CD4-positive, alpha-beta T cell treated with Interleukin-15 for 4 hours (primary cell): Measurements from ENCODE around the gene NT5DC3.

ENCODE experiments used
- DNase-seq: peaks from one replicate; pipeline ENCODE4 v3.0.0-alpha.2; 2020; ENCODE audit warnings: low spot score

The NT5DC3 gene

DNA sequence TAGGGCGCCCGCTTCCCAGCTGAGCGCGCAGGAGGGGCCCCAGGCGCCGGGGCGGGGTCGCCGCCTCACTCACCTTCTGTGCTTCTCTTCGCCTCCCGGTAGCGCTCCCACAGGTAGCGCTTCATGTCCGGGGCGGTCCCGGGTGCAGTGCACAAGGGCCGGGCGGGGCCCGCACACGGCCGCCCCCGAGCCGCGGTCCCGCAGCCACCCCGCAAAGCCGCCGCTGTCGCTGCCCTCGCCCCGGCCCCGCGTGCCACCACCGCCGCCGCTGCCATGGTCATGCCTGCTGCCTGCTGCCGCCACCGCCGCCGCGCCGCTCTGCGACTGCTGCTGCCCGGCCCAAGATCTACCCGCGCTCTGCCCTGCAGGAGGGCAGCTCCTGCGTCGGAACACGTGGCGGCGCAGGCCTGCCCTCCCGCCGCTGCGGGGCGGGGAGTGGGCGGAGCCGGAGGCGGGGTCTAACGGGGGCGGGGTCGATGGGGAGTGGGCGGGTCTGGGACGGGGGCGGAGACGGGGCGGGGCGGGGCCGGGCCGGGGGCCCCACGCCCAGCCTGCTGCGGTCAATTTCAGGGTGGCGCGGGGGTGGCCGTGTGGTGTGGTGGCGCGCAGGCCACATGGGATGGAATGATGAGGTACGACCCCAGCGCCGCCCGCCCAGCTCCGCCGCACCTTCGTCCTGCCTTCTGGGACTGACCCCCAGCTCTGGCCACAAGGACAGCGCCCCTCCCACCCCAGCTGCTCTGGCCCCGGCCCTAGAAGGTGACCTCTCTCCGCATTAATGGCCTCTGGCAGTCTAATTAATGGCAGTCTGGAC lies at the start of gene NT5DC3:
Gene NT5DC3, minus strand, starts transcription at position 359 of the 814 bp plus-strand sequence. Its CDS starts 78 bp downstream, at position 281.
- peak; percentile 86 for DNase-seq

DNA sequence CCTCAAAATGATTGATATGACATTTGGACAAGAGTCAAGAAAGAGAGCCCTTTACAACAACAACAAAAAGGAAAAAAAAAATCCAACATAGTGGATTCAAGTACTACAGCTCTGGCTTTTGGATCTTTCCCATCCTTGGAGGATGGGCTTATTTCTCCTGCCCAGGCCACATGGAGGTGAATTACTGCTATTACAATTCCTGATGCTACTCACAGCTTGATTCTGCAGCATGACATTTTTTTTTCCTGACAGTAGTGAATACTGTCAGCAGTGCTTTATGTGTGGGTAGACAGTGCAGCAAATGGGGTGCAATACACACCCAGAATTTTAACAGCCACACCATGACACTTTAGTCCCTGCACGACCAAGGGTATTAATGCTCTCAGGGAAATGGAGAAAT lies 46.7 kb upstream of the NT5DC3 start:
- no peak for DNase-seq

DNA sequence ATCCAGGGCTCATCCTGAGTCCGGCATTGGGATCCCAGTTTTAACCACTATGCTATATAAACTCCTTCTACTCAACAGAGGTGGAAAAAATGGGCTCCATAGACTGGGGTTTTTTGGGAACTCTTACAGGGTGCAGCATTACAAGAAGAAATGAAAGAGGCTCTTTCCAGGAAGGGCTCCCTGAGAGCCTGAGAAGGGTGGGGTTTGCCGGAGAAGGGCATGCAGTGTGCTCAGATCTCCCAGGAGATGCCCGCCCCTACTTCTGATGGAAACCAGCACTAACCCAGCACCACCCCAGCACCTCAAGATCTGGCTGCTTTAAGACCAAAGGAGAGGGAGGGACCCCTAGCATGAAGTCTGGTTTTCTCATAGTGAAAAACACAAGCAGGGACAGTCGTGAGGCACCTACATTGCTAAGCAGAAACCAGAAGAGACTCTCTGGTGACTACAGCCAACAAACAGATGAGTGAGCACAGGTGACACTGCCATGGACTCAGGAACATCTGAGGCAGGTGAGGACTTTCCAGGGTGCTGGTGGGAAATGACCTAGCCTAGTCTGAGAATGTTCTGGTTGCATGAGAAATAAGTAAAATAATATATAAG lies 45.3 kb upstream of the NT5DC3 start:
- DNase-seq: no peak

DNA sequence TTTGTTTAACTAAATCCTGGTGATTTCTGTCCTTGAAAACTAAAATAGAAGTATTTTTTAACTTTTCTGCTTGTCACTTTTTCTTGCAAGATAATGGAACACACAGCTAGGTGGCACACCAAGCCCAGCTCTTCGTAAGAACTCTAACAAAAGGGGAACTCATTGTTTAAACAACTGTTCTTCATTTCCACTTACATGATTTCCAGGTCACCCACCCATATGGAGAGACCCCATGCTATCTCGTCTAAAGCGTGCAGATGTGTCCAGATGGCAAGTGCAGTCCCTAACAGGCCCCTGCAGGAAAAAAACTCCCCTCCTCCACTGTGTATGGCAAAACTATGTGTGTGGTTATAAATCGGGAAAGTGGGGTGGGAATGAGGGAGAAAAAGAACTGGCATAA lies 43.3 kb upstream of the NT5DC3 start:
- DNase-seq: peak; percentile 41

DNA sequence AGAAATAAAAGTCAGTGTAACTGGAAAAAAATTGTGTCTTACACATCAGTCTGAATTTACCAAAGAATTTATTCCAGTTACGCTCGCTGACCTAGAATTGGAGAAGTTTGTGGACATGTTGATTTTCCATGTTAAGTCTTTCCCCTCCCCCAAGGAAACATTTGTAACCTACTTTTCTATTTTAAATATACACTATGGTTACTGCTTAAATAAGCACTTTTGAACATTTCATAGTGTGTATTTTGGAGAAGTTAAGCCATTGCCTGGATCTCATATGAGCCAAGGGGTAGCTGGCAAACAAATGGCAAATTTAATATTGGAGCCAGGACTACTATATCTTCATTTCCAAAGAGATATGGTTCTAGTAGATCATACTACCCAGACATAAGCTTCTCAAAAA lies 42.9 kb upstream of the NT5DC3 start:
- DNase-seq: no peak

DNA sequence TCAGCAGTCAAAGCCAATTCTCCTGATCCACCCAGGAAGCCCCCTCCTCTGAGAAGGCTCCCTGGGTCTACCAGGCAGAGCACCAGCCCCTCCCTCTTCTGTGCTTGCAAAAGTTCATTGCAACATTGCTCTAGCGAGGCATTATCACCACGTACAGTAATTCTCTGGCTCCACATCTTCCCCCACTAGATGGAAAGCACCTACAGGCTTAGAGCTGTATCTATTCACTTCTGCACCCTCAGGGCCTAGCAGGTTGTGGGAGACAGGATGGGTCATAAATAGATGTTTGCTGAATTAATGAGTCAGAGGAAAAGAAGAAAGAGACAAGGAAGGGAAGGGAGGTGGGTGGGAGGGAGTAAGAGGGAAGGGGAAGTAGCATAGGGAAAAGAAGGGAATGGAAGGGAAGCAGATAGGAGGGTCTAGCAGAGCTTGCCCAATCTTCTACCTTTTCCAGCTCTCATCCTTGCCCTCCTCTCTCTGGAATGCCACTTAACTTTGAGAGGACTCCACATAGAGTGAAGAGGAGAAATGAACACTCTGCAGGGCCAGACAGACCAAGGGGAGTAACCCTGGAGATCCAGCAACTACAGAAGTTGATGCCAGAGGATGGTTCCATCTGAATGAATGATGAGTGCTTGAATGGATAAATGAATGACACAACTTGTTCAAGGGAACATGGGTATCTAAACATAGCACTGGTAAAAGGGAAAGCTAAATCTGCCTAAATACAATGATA lies 42.0 kb upstream of the NT5DC3 start:
- DNase-seq: no peak

DNA sequence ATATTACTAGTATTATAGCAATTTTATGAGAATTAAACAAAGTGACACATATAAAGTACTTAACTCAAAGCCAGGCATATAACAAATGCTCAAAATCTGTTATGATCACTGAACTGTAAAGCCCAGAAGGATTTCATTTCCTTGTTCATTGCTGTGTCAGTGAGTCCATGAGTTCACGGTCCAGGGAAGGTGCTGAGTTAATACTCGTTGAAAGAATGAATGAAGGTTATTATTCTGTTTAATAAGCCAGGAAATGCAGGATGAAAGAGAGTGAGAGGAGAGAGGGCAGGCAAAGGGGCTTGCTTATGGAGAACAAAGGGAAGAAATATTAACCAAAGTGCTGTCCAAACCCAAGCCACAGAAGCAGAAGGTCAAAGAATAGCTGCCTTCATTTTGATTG lies 40.2 kb upstream of the NT5DC3 start:
- DNase-seq: no peak

DNA sequence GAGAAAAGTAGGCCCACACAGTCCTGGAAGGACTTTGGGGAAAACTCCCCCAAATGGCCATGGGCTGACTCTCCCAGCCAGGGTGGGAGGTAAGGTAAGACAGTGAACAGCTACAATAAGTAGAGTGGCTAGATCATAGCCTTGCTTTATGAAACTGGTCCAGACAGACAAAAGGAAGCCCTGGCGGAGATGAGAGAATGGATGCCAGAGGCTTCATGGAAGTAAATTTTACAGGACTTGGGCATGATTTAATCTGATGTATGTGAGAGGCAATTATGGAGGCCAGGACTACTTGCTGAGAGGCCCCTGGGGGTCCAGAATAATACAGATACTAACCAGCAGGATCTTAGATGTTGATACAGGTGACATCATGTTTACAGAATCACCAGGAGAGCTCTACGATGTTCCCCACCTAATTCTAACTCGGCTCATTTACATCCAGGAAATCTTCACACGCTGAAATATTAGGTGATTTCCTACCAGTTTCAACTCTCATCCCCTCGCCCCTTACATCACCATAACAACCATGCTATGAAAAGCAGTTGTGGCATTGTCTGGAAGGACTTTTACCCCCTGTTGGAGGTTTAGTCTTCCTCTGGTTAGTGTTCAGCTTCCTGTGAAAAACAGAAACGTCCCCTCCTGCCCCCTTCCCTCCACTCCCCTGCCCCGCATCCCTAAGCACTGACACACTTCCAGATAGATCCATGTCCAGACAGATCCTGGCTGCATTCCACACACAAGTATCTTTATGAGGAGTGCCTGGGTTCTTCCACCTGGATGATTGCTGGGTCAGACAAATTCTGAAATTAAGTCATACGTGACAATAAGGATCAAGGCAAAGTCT lies 39.5 kb upstream of the NT5DC3 start:
- DNase-seq: peak; percentile 19

DNA sequence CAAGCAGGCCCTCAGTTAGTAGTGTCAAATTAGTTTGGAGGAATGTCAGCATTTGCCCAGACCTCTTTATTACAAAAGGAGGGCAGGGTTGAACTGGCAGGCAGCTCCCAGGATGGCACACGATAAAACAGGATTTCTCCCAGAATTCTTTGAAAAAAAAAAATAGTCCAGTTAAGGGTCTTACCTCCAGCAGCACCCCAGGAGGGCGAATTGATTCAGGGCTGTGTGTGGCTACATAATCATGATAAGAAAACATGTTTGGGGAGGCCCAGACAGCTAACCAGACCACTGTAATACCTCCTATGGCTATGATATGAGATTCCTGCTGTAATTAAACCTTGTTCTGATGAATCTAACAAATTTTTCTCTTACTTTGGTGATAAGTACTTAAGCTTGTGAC lies 38.8 kb upstream of the NT5DC3 start:
- DNase-seq: no peak

DNA sequence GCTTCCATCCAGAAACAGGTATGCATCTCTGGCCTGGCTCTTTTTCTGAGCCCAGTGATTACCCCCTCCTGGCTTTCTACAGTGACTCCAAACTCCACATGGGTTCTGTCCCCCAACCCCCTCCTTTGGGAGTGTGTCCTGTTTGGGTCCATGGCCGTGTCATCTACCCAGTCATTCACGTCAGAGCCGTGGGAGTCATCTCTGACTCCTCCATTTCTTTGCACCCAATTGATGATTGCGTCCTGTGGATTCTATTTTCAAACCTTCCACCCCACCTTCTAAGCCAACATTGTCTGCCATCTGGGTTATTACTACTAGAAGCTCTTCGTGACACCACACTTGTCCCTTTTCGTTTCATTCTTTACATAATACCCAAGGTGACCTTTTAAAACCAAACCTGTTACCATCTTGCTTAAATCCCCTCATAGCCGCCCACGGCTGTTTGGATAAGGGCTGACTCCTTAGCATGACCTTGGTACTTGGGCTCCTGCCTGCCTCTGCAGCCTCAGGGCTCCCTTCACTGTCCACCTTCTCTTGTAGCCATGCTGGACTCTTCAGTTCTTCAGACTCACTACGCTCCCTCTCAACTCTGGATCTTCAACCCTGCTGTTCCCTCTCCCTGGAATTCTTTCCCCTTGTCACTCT lies 38.1 kb upstream of the NT5DC3 start:
- DNase-seq: no peak

DNA sequence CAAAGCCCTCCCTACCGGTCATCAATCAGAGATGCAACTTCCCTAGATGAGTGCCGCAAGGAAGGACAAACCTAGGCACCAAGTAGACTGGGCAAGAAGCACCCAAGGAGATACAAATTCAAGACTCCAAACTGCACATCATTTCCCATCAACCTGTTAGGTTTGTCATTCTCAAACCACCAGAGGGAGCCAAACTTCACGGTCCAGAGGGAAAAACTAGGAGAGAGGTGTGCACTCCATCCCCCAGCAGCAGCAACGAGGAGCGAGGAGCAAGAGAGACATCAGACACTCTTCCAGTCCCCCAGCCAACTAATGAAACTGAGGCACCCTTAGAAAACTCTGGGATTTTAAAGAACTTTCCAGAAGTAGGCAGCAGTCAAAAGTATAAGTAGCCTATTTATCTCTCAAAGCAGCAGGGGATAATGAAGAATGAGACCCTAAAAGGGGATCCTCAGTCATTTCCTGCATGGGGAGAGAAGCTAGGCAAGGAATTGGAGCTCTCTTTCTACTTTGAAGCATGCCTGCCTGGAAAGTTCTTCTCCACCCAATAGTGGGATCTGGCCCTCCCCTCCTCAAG lies 37.0 kb upstream of the NT5DC3 start:
- peak; percentile 70 for DNase-seq

DNA sequence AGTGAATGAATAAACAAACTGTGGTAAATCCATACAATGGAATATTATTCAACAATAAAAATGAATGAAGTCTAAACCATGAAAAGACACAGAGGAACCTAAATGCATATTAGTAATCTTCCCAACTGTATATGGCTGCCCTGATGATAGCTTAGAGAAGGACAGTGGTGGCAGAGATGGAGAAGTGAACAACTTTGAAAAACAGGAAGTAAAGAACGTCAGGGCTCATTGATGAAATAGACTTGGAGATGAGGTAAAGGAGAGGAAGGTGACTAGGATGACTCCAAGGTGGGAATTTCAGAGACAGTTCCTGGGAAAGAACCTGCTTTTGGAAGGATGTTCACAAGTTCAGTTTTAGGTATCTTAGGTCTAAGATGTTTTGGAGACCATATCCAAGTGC lies 36.3 kb upstream of the NT5DC3 start:
- no peak for DNase-seq

DNA sequence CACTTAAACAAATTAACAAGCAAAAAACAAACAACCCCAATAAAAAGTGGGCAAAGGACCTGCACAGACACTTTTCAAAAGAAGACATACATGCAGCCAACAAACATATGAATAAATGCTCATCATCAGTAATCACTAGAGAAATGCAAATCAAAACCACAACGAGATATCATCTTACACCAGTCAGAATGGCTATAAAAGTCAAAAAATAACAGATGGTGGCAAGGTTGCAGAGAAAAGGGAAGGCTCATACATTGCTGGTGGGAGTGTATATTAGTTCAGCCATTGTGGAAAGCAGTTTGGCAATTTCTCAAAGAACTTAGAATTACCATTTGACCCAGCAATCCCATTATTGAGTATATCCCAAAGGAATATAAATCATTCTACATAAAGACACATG lies 34.6 kb upstream of the NT5DC3 start:
- DNase-seq: no peak

DNA sequence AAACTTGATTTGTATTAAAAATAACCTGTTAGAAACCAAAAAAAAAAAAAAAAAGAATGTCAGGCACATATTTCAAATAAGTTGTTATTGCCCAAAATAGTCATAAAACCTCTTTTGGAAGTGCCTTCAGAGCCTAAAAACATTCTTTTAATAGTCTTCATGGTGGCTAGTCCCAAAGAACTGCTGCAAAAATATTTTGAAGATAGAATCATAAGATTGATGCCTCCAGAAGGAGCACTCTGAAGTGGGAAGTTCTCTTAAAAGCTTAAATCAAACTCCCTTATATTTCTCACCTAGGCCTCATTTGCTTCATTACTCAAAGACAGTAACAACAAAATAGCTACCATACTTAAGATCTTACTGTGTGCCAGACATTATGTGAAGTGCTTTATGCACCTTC lies 27.2 kb upstream of the NT5DC3 start:
- DNase-seq: no peak

DNA sequence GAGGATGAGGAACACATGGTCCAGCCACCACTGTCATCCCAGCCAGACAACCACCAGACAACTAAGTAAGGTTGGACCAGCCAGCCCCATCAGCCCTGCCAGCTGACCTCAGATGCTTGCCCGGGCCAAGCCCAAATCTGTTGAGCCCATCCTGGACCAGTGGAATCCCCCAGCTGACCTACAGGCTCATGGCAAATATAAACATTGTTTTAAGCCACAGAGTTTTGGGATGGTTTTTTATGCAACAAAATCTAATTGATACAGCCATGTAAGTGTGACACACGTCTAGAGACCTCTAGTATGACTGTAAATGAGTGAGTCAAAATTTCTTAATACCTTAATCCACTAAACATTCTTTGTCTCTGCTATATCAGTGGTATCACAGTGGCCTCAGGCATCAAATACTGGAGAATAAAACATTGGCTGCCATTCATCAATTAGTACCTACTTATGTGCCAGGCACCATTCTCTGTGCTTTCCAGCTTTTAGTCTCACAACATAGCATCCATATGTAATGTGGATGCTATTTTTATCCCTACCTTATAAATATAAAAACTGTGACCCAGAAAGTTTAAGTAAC lies 24.2 kb upstream of the NT5DC3 start:
- no peak for DNase-seq

DNA sequence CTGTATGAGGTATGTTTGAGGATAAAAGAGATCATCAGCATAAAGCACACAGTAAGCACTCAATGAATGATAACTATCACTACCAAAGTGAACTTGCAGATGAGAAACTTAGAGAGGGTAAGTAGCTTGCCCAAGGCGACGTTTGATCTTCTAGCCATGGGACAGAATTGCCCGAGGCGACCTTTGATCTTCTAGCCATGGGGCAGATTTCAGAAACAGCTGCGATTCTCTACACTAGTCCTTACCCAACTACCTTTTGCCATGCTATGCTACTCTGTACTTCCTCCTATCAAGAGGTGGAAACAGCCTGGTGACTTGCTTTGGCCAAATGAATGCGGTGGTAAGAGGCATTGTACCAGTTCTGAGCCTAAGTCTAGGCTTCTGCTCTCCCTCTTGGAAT lies 23.7 kb upstream of the NT5DC3 start:
- no peak for DNase-seq

DNA sequence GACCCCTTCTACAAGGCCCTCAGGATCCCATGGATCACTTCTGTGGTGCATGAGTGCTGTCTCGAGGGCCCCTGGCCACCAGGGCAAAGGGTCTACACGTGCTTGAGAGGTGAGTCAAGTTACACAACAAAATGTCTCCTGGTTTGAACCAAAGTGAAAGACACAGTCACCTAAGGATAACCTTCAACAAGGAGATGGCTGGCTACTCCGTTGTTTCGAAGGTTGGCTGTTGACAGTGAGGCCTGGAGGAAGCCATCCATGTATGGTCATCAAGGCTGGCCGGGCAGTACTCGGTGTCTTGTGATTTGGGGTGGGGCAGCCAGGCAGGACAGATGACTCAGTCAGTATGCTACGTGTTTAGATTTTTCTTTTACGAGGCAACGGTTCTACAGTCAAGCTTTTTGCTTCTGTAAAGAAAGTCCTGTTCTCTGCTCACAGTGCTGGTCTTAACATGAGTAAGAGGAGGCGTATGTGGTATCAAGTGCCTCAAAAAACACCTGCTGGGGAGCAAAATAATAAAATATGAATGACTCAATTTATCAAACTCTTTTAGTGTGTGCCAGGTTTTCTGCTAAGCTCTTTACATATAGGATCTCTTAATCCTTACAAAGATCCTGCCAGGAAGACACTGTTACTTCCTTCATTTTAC lies 18.0 kb upstream of the NT5DC3 start:
- DNase-seq: no peak

DNA sequence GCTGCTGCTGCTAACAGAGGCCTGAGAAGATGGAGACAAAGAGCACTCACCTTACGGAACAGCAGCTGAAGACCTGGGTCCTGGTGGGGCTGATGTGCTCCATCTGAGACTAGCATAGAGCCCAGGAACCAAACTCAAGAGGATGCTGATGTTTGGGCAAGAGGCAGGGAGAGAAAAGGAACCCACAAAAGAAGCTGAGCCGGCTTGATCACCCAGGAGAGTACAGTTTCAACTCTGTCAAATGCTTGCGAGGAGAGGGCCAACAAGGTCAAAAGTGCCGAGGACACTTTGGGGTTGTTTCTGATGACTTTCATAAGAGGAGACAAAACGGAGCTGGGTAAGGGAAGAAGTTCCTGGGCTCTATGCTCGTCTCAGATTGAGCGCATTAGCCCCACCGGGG lies 17.3 kb upstream of the NT5DC3 start:
- DNase-seq: no peak

DNA sequence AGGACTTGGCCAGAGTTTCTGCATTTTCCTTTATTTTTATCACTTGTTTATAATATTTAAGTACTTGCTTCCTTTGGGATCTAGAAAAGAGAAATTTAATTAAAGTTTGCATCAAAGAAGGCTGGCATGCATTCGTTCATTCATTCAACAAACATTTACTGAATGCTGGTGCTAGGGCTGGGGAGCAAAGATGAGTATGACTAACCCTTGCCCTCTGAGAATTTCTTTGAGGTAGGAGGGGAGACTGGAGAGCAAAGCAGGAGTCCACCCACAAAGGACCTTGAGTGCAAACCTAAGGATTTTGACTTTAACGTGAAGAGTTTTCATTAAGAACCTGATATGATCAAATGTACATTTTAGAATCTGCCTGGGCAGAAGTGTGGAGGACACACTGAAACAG lies 16.1 kb upstream of the NT5DC3 start:
- DNase-seq: no peak

DNA sequence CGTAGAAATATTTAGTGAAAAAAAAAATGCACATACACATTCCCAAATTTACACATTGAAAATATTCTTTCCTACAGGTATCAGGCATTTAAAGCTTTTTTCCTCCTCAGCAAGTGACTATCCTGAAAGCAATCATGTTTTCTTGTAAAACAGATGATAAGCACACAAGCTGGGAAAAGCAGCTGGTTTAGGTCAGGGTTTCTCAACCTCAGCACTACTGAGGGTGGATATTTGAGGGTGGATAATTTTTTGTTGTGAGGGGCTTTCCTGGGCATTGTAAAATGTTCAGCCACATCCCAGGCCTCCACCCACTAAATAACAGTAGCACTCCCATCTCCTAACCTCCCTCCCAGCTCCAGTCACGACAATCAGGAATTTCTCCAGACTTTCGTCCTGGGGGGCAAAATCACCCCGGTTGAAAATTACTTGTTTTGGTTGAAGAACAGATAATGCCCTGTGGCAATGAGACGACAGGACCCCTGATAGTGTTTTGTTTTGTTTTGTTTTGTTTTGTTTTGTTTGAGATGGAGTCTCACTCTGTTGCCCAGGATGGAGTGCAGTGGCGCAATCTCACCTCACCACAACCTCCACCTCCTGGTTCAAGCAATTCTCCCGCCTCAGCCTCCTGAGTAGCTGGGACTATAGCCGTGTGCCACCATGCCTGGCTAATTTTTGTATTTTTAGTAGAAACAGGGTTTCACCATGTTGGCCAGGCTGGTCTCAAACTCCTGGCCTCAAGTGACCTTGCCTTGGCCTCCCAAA lies 15.0 kb upstream of the NT5DC3 start:
- DNase-seq: no peak
